Nephron (organoid): ENCODE data around the gene SLC25A4.

Source experiments
- H3K27ac Mint-ChIP-seq, 3 experiments: 2 replicates each; pipeline ENCODE4 v1.8.0; 2020; ENCODE audit warnings: mixed read lengths in 3 of 3, mild to moderate bottlenecking in 2 of 3, moderate library complexity in 1 of 3
- H3K27me3 Mint-ChIP-seq: 2 replicates; pipeline ENCODE4 v1.8.0; 2021; ENCODE audit warnings: low read depth, mild to moderate bottlenecking, moderate library complexity, mixed read lengths
- H3K36me3 Mint-ChIP-seq: 2 replicates; pipeline ENCODE4 v1.8.0; 2020; ENCODE audit warnings: low read depth, mixed read lengths
- H3K4me1 Mint-ChIP-seq: 2 replicates; pipeline ENCODE4 v1.8.0; 2020; ENCODE audit warnings: mixed read lengths
- H3K4me3 Mint-ChIP-seq, 3 experiments: 2 replicates each; pipeline ENCODE4 v1.8.0; 2020; ENCODE audit warnings: mild to moderate bottlenecking in 3 of 3, mixed read lengths in 3 of 3, moderate library complexity in 2 of 3
- H3K9me3 Mint-ChIP-seq: 2 replicates; pipeline ENCODE4 v1.8.0; 2020; ENCODE audit warnings: mixed read lengths
- CTCF ChIP-seq, 3 experiments: fragments of 200-600 bp; sonication (generic); IDR thresholded peaks; one replicate each; pipeline ENCODE4 v1.5.0; 2021; ENCODE audit warnings: antibody characterized with exemption in 3 of 3; ENCODE audit not compliant: unreplicated experiment in 3 of 3

The SLC25A4 gene

GRCh38 chr4:185143601-185143969 lies 519 bp downstream of the SLC25A4 start:
- H3K9me3 Mint-ChIP-seq = no peaks in the 10 kb centered on the region
- H3K27me3 Mint-ChIP-seq = no peaks in the 10 kb centered on the region
- peaks cover 24% of the 10 kb centered on the region for H3K4me1 Mint-ChIP-seq
- peak overlapping the region in 2 of 3 experiments; percentile 2 to 27 for H3K27ac Mint-ChIP-seq
- H3K36me3 Mint-ChIP-seq = peaks cover 9% of the 10 kb centered on the region
- H3K4me3 Mint-ChIP-seq = peak overlapping the region; percentile 94 to 99 (median 95)
- TF ChIP-seq CTCF (IDR thresholded peaks at IDR 0.05; ENCODE audit: unreplicated experiment in 3 of 3) = no peak

GRCh38 chr4:185144601-185145240 lies 1.7 kb downstream of the SLC25A4 start:
- peaks cover 24% of the 10 kb centered on the region for H3K4me1 Mint-ChIP-seq
- H3K9me3 Mint-ChIP-seq = no peaks in the 10 kb centered on the region
- peak overlapping the region; percentile 94 to 99 (median 95) for H3K4me3 Mint-ChIP-seq
- TF ChIP-seq CTCF (IDR thresholded peaks at IDR 0.05; ENCODE audit: unreplicated experiment in 3 of 3) = no peak
- no peaks in the 10 kb centered on the region for H3K27me3 Mint-ChIP-seq
- no peak overlapping the region for H3K27ac Mint-ChIP-seq
- peaks cover 9% of the 10 kb centered on the region for H3K36me3 Mint-ChIP-seq

GRCh38 chr4:185145572-185145971 lies 2.5 kb downstream of the SLC25A4 start:
- Mint-ChIP-seq H3K27ac (no peak overlapping the region), H3K4me3 (peak overlapping the region; percentile 94 to 99 (median 95)), H3K4me1 (peaks cover 24% of the 10 kb centered on the region), H3K27me3 (no peaks in the 10 kb centered on the region), H3K36me3 (peaks cover 9% of the 10 kb centered on the region), H3K9me3 (no peaks in the 10 kb centered on the region)
- TF ChIP-seq CTCF (IDR thresholded peaks at IDR 0.05; ENCODE audit: unreplicated experiment in 3 of 3) = no peak

GRCh38 chr4:185149392-185149791 lies 6.3 kb downstream of the SLC25A4 start:
- Mint-ChIP-seq H3K27ac (no peak overlapping the region), H3K27me3 (no peaks in the 10 kb centered on the region), H3K4me1 (peaks cover 11% of the 10 kb centered on the region), H3K9me3 (no peaks in the 10 kb centered on the region), H3K4me3 (peak overlapping the region in 1 of 3 experiments; percentile 1), H3K36me3 (peaks cover 34% of the 10 kb centered on the region)
- TF ChIP-seq CTCF (IDR thresholded peaks at IDR 0.05; ENCODE audit: unreplicated experiment in 3 of 3) = no peak

- no peak for TF ChIP-seq CTCF (IDR thresholded peaks at IDR 0.05; ENCODE audit: unreplicated experiment in 3 of 3)
- Mint-ChIP-seq H3K4me3 (no peak overlapping the region), H3K27me3 (no peaks in the 10 kb centered on the region), H3K36me3 (peaks cover 38% of the 10 kb centered on the region), H3K9me3 (no peaks in the 10 kb centered on the region), H3K27ac (no peak overlapping the region), H3K4me1 (no peaks in the 10 kb centered on the region)
Measured at GRCh38 chr4:185151296-185151695, 8.2 kb downstream of the SLC25A4 start.

- Mint-ChIP-seq H3K27me3 (no peaks in the 10 kb centered on the region), H3K4me3 (no peak overlapping the region), H3K27ac (no peak overlapping the region), H3K9me3 (no peaks in the 10 kb centered on the region), H3K36me3 (peaks cover 41% of the 10 kb centered on the region), H3K4me1 (peaks cover 4% of the 10 kb centered on the region)
- no peak for TF ChIP-seq CTCF (IDR thresholded peaks at IDR 0.05; ENCODE audit: unreplicated experiment in 3 of 3)
Measured at GRCh38 chr4:185165605-185166063, 22.6 kb downstream of the SLC25A4 start.
